Naive B cell (primary cell): ENCODE data around the gene HSP90AA1. TPM values are rescaled to one million over a fixed set of nuclear protein-coding genes. Genes with fewer than 3 reads are reported as not detected.
A peak's percentile ranks its signal among the peaks of the same experiment; 100 is the strongest.
"Not testable (repeated sequence)": the region's sequence is repeated elsewhere in the genome, so short reads cannot be mapped to it uniquely, and the experiment has no call there.

Source experiments
- ATAC-seq, 2 donors: fragments of 150-1000 bp; cut with Tn5 transposase; 2 replicates each; pipeline ENCODE4 v1.10.0; 2021; ENCODE audit warnings: low read depth in 2 of 2, mild to moderate bottlenecking in 2 of 2, moderate library complexity in 2 of 2
- DNase-seq: peaks from one replicate; pipeline ENCODE4 v3.0.0; 2022
- H3K27ac Mint-ChIP-seq, 6 donors: one replicate each; pipeline ENCODE4 v1.8.0; 2020 to 2022; ENCODE audit warnings: mild to moderate bottlenecking in 6 of 6, mixed read lengths in 6 of 6, moderate library complexity in 5 of 6, inconsistent platforms in 2 of 6
- H3K27me3 Mint-ChIP-seq, 3 donors: one replicate each; pipeline ENCODE4 v1.8.0; 2021 to 2022; ENCODE audit warnings: mixed read lengths in 3 of 3, mild to moderate bottlenecking in 1 of 3
- H3K36me3 Mint-ChIP-seq, 2 donors: one replicate each; pipeline ENCODE4 v1.8.0; 2020 to 2022; ENCODE audit warnings: mixed read lengths in 2 of 2, inconsistent platforms in 1 of 2, mild to moderate bottlenecking in 1 of 2
- H3K4me1 Mint-ChIP-seq, 3 donors: one replicate each; pipeline ENCODE4 v1.8.0; 2020 to 2022; ENCODE audit warnings: mixed read lengths in 3 of 3, inconsistent platforms in 1 of 3, mild to moderate bottlenecking in 1 of 3, moderate library complexity in 1 of 3
- H3K4me3 Mint-ChIP-seq, 8 donors: one replicate each; pipeline ENCODE4 v1.8.0; 2020 to 2022; ENCODE audit warnings: mild to moderate bottlenecking in 8 of 8, mixed read lengths in 8 of 8, moderate library complexity in 8 of 8, inconsistent platforms in 2 of 8
- H3K9me3 Mint-ChIP-seq, 7 donors: one replicate each; pipeline ENCODE4 v1.8.0; 2020 to 2022; ENCODE audit warnings: mixed read lengths in 7 of 7, mild to moderate bottlenecking in 5 of 7, inconsistent platforms in 2 of 7, moderate library complexity in 1 of 7
- polyA plus RNA-seq, 6 donors: library from polyadenylated mRNA; unstranded; fragments of 300-500 nt; fragmentation: Illumina TruSeq; gene quantifications; one replicate each; pipeline ENCODE4 v1.2.3, GENCODE V29; 2021; ENCODE audit warnings: low read depth in 6 of 6

HSP90AA1 gene
- 100 to 1,000 TPM; 133 to 338 (median 304) TPM for polyA plus RNA-seq

DNA sequence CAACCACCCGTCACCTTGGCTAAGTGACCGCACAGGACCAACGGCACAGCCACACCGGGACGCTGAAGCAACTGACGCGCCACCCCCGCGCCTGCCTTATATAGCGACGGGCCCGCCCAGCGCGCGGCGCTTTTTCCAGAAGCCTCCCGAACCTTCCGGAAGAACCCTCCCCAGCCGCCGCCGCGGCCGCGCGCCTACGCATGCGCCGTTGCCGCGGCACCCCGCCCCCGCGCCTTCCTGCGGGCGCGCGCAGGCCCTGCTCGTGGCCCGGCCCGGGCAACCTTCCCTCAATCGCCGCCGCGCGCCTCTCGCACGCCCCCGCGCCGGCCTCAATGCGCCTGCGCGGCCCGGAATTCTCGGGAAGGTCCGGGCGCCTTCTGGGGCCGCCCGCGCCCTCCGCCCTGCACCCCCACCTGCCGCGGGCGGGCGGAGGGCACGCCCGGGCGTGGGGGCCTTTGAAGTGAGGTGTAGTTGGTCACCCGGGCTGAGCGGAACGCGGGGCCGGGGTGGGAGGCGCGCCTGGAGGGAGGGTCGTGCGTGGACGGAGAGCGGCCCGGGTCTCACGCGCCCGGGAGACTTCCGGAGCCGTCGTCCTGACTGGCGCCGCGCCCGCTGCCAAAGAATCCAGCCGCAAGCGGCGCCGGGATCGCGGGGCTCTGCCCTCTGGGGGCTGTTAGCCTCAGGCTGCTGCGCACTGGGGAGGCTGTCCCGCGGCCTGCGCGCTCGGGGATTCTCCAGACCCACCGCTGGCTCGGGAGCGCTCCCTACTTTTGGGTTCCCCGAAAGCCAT is at the start of gene HSP90AA1:
HSP90AA1 (minus strand) TSS at position 73 of the 790 bp plus-strand sequence. CDS start 666 bp downstream, outside the sequence.
- DNase-seq (peak; percentile 92), ATAC-seq (peak; percentile 71 to 77)
- peak within 1 kb of the TSS; percentile 90 to 98 (median 94) for H3K4me3 Mint-ChIP-seq
- no peaks in the 10 kb centered on the region for H3K9me3 Mint-ChIP-seq
- H3K27me3 Mint-ChIP-seq = no peaks in the 10 kb centered on the region
- H3K4me1 Mint-ChIP-seq = peaks cover 53 to 67% (median 54%) of the 10 kb centered on the region in 3 donors
- peaks cover 22 to 27% of the 10 kb centered on the region in 2 donors for H3K36me3 Mint-ChIP-seq
- peak within 1 kb of the TSS; percentile 91 to 99 (median 98) for H3K27ac Mint-ChIP-seq

DNA sequence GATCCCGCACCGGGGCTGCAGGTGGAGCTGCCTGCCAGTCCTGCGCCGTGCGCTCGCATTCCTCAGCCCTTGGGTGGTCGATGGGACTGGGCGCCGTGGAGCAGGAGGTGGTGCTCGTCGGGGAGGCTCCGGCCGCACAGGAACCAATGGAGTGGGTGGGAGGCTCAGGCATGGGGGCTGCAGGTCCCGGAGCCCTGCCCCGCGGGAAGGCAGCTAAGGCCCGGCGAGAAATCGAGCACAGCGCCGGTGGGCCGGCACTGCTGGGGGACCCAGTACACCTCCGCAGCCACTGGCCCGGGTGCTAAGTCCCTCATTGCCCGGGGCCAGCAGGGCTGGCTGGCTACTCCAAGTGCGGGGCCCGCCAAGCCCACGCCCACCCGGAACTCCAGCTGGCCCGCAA is 48.6 kb upstream of the HSP90AA1 start:
- not testable (repeated sequence) for ATAC-seq, H3K4me3 Mint-ChIP-seq, H3K27me3 Mint-ChIP-seq, DNase-seq, H3K36me3 Mint-ChIP-seq, H3K9me3 Mint-ChIP-seq, H3K27ac Mint-ChIP-seq
- H3K4me1 Mint-ChIP-seq = peaks cover 10 to 12% (median 11%) of the 10 kb centered on the region in 3 donors

DNA sequence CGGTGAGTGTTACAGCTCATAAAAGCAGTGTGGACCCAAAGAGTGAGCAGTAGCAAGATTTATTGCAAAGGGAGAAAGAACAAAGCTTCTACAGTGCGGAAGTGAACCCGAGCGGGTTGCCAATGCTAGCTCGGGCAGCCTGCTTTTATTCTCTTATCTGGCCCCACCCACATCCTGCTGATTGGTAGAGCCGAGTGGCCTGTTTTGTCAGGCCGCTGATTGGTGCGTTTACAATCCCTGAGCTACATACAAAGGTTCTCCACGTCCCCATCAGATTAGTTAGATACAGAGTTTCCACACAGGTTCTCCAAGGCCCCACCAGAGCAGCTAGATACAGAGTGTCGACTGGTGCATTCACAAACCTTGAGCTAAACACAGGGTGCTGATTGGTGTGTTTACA is 47.9 kb upstream of the HSP90AA1 start:
- H3K36me3 Mint-ChIP-seq, H3K4me1 Mint-ChIP-seq, H3K4me3 Mint-ChIP-seq, DNase-seq, H3K27me3 Mint-ChIP-seq, H3K9me3 Mint-ChIP-seq, ATAC-seq: not testable (repeated sequence)
- H3K27ac Mint-ChIP-seq = peak overlapping the region in 1 of 6 donors; percentile 49

DNA sequence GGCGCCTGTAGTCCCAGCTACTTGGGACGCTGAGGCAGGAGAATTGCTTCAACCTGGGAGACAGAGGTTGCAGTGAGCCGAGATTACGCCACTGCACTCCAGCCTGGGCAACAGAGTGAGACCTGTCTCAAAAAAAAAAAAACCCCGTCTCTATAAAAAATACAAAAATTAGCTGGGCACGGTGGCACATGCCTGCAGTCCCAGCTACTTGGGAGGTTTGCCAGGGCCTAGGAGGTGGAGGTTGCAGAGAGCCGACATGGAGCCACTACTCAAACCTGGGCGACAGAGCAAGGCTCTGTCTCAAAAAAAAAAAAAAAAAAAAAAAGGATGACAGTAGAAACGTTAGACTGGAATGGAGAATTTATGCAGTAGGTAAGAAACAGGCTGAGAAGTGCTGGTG is 47.2 kb upstream of the HSP90AA1 start:
- not testable (repeated sequence) for DNase-seq, H3K4me1 Mint-ChIP-seq, H3K36me3 Mint-ChIP-seq, ATAC-seq, H3K4me3 Mint-ChIP-seq, H3K27me3 Mint-ChIP-seq, H3K9me3 Mint-ChIP-seq, H3K27ac Mint-ChIP-seq

DNA sequence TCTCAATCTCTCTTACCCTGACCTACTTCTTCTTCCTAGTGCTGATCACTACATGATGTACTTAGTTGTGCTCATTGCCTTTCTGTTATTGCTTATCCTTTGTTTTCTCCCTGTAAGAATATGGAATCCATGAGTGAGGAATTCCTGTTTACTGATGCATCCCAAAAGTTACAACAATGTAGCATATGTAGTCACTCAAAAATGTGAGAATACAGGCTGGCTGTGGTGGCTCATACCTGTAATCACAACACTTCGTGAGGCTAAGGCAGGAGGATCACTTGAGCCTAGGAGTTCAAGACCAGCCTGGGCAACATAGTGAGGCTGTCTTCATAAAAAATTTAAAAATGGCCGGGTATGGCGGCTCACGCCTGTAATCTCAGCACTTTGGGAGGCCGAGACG is 44.9 kb upstream of the HSP90AA1 start:
- no peaks in the 10 kb centered on the region for H3K27me3 Mint-ChIP-seq
- no peak overlapping the region for H3K27ac Mint-ChIP-seq
- peaks cover 0 to 5% of the 10 kb centered on the region in 2 donors for H3K36me3 Mint-ChIP-seq
- DNase-seq (no peak), ATAC-seq (no peak)
- H3K4me3 Mint-ChIP-seq = no peak overlapping the region
- no peaks in the 10 kb centered on the region for H3K9me3 Mint-ChIP-seq
- no peaks in the 10 kb centered on the region for H3K4me1 Mint-ChIP-seq

DNA sequence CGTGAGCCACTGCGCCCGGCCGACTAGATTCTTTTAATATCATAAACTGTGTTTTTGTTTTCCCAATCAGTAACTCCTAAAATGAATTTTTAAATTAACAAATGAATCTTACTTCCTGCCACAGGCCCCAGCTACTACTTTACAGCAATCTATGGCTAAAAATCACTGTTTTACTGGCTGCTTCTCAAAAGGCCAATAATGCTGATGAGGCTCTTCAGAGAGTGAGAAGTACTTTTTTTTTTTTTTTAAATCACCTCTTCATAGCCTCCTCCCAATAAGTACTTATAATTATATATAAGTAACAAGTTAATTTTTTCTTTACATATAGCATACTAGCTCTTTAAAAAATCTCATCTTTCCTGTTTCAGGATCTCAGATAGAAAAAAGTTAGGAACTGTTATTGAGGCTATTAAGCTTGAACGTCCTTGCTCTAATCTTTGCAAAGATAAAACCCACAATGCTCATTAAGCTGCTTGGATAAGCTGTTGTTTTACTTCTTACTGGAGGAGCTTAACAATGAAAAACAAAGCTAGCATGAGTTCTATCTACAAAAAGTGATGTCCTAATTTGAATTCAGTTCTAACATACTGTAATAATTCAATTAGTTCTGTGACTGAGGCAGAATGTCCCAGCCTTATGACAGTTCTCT is 40.1 kb upstream of the HSP90AA1 start:
- H3K27ac Mint-ChIP-seq = no peak overlapping the region
- H3K4me3 Mint-ChIP-seq = no peak overlapping the region
- no peak for ATAC-seq
- no peaks in the 10 kb centered on the region for H3K9me3 Mint-ChIP-seq
- no peak for DNase-seq
- H3K27me3 Mint-ChIP-seq = no peaks in the 10 kb centered on the region
- no peaks in the 10 kb centered on the region for H3K4me1 Mint-ChIP-seq
- H3K36me3 Mint-ChIP-seq = no peaks in the 10 kb centered on the region

DNA sequence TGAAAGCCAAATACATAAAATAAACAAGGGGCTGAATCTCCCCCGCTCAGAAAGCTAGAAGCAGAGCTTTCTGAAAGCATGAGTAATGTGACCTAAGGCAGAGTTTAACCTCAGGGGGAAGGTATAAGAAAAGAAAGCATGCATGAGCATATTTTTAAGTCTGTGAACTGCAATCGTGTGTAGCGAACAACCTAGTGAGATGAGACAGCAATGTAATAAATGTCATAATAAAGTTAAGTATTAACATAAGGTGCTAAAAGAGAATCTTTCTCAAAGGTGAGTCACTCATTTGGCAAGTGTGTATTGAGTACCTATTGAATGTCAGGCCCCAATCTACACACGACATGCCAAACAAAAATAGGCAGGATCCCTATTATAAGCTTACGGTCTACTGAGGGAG is 38.7 kb upstream of the HSP90AA1 start:
- Mint-ChIP-seq H3K27me3 (no peaks in the 10 kb centered on the region), H3K36me3 (no peaks in the 10 kb centered on the region), H3K4me1 (no peaks in the 10 kb centered on the region), H3K9me3 (no peaks in the 10 kb centered on the region), H3K4me3 (no peak overlapping the region), H3K27ac (no peak overlapping the region)
- no peak for DNase-seq
- no peak for ATAC-seq

DNA sequence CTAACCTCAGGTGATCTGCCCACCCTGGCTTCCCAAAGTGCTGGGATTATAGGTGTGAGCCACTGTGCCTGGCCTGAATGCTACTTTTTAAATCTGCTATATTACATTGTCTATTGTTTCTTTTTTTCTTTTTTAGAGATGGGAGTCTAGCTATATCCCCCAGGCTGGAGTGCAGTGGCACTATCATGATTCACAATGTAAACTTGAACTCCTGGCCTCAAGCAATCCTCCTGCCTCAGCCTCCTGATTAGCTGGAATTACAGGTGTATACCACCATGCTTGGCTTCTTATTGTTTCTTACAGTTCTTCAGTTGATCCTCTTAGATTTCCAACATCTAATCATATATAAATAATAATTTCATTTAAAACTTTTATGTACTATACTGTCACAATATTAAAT is 37.6 kb upstream of the HSP90AA1 start:
- DNase-seq (no peak), ATAC-seq (no peak)
- peak overlapping the region in 2 of 6 donors; percentile 38 to 57 for H3K27ac Mint-ChIP-seq
- H3K9me3 Mint-ChIP-seq = no peaks in the 10 kb centered on the region
- no peak overlapping the region for H3K4me3 Mint-ChIP-seq
- no peaks in the 10 kb centered on the region for H3K27me3 Mint-ChIP-seq
- no peaks in the 10 kb centered on the region for H3K4me1 Mint-ChIP-seq
- no peaks in the 10 kb centered on the region for H3K36me3 Mint-ChIP-seq

DNA sequence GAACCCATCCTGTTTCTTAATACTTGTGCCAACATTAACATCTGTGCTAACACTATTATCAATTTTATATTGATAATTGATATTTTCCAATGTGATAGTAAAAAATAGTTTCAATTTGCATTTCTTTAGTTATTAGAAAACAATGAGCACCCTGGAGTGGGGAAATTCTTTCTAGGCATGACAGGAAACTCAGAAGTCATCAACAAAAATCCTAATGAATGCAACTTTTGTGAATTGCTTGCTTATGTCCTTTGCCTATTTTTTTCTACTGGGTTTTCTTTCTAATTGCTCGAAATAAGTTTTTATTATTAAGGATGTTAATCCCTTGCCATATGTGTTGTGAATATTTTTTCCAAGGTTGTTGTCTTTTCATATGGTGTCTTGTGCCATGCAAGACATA is 34.7 kb upstream of the HSP90AA1 start:
- H3K36me3 Mint-ChIP-seq = peaks cover 8 to 10% of the 10 kb centered on the region in 2 donors
- H3K27me3 Mint-ChIP-seq = no peaks in the 10 kb centered on the region
- ATAC-seq (no peak), DNase-seq (no peak)
- H3K9me3 Mint-ChIP-seq = peaks cover 0 to 11% (median 4%) of the 10 kb centered on the region in 7 donors
- no peak overlapping the region for H3K27ac Mint-ChIP-seq
- H3K4me1 Mint-ChIP-seq = no peaks in the 10 kb centered on the region
- H3K4me3 Mint-ChIP-seq = no peak overlapping the region

DNA sequence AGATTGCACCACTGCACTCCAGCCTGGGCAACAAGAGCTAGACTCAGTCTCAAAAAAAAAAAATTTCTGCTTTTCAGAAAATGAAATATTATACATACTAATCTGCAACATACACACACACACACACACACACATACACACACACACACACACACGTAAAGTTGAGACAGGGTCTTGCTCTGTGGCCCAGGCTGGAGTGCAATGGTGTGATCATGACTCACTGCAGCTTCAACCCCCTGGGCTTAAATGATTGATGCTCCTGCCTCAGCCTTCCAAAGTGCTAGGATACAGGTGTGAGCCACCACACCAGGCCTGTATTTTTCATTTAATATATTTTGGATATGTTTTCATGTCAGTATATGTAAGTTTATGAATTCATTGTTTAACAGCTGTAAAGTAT is 34.0 kb upstream of the HSP90AA1 start:
- no peaks in the 10 kb centered on the region for H3K27me3 Mint-ChIP-seq
- no peak overlapping the region for H3K4me3 Mint-ChIP-seq

DNA sequence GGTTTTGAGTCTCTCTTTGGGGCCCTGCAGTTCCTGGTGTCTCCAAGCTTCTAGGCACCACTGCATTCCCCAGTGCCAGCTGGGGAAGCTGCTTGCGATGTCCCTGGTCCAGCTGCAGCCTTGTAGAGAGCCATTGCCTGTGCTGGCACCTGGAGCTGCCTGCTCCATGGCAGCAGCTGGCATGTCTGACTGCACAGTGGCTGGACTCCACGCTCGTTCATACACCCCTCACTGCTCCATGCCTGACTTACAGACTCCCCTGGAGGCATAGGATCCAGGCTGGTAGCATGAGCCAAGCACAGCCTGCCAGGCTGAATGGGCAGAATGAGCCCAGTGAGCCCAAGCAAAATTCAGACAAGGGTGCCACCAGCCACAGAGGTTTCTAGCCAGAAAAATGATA is 31.0 kb upstream of the HSP90AA1 start:
- peaks cover 8 to 10% of the 10 kb centered on the region in 2 donors for H3K36me3 Mint-ChIP-seq
- peaks cover 0 to 11% (median 4%) of the 10 kb centered on the region in 7 donors for H3K9me3 Mint-ChIP-seq
- no peak overlapping the region for H3K27ac Mint-ChIP-seq
- DNase-seq = no peak
- H3K4me3 Mint-ChIP-seq = no peak overlapping the region
- ATAC-seq = no peak
- H3K4me1 Mint-ChIP-seq = no peaks in the 10 kb centered on the region
- no peaks in the 10 kb centered on the region for H3K27me3 Mint-ChIP-seq

More for the DNA sequence above, 34.0 kb upstream of the HSP90AA1 start:
- Mint-ChIP-seq H3K9me3 (peaks cover 0 to 11% (median 4%) of the 10 kb centered on the region in 7 donors), H3K4me1 (no peaks in the 10 kb centered on the region), H3K27ac (no peak overlapping the region), H3K36me3 (peaks cover 8 to 10% of the 10 kb centered on the region in 2 donors)
- DNase-seq (no peak), ATAC-seq (no peak)

DNA sequence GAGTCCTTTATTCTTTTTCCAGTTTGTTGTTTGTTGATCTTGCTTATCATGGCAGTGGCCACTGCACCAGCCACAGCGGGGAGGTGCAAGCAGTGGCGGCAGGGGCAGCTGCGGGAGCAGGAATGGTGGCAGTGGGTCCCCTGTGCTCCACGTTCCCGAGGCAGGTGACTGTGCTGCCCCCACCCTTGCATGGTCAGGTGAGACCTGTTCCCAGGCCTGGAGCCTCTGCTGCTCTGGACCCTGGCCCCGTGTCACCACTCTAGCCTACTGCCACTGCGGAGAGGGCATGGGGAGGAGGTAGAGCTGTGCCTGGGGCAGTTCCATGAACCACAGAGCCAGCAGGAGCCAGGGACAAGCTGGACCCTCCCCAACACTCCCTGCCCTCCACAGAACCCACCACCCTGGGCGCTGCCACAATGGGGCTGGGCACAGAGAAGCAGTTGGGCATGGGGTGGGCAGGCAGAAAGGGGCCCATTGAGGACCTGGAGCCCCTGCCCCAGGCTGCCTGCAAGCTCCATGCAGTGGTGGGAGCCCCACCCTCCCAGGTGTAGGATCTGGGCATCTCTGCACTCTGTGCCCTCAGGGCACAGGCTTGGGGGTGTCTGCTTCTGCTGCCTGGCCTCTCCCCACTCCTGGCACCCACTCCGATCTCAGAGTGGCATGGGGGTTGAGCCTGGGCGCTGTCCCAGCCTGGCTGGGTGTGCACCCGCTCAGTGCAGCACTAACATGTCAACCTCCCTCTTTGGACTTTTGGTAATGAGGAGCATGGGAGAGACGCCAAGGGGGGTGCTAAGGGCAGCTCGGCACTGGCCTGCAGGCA is 29.7 kb upstream of the HSP90AA1 start:
- DNase-seq (no peak), ATAC-seq (no peak)
- no peak overlapping the region for H3K27ac Mint-ChIP-seq
- no peaks in the 10 kb centered on the region for H3K27me3 Mint-ChIP-seq
- H3K4me3 Mint-ChIP-seq = no peak overlapping the region
- peaks cover 8 to 10% of the 10 kb centered on the region in 2 donors for H3K36me3 Mint-ChIP-seq
- peaks cover 0 to 15% (median 4%) of the 10 kb centered on the region in 7 donors for H3K9me3 Mint-ChIP-seq
- no peaks in the 10 kb centered on the region for H3K4me1 Mint-ChIP-seq

DNA sequence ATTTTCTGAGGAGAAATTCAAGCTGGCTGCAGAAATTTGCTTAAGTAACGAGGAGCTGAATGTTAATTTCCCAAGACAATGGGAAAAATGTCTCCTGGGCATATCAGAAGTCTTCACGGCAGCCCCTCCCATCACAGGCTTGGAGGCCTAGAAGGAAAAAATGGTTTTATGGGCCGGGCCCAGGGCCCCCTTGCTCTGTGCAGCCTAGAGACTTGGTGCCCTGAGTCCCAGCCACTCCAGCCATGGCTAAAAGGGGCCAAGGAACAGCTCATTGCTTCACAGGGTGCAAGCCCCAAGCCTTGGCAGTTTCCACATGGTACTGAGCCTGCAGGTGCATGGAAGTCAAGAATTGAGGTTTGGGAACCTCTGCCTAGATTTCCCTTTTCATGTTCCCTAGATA is 24.3 kb upstream of the HSP90AA1 start:
- no peak overlapping the region for H3K27ac Mint-ChIP-seq
- H3K9me3 Mint-ChIP-seq = peaks cover 0 to 19% (median 4%) of the 10 kb centered on the region in 7 donors
- H3K27me3 Mint-ChIP-seq = no peaks in the 10 kb centered on the region
- H3K4me1 Mint-ChIP-seq = peaks cover 4 to 14% (median 13%) of the 10 kb centered on the region in 3 donors
- DNase-seq (no peak), ATAC-seq (no peak)
- no peaks in the 10 kb centered on the region for H3K36me3 Mint-ChIP-seq
- no peak overlapping the region for H3K4me3 Mint-ChIP-seq
